GM18870 (cell line): ENCODE results near the gene SLC6A8.
"Not testable (repeated sequence)": the region's sequence is repeated elsewhere in the genome, so short reads cannot be mapped to it uniquely, and the experiment has no call there.

Experiments
- ATAC-seq: cut with Tn5 transposase; IDR thresholded peaks from one replicate; pipeline ENCODE4 v1.9.1; 2021; ENCODE audit warnings: moderate library complexity; ENCODE audit not compliant: unreplicated experiment

SLC6A8 gene

DNA sequence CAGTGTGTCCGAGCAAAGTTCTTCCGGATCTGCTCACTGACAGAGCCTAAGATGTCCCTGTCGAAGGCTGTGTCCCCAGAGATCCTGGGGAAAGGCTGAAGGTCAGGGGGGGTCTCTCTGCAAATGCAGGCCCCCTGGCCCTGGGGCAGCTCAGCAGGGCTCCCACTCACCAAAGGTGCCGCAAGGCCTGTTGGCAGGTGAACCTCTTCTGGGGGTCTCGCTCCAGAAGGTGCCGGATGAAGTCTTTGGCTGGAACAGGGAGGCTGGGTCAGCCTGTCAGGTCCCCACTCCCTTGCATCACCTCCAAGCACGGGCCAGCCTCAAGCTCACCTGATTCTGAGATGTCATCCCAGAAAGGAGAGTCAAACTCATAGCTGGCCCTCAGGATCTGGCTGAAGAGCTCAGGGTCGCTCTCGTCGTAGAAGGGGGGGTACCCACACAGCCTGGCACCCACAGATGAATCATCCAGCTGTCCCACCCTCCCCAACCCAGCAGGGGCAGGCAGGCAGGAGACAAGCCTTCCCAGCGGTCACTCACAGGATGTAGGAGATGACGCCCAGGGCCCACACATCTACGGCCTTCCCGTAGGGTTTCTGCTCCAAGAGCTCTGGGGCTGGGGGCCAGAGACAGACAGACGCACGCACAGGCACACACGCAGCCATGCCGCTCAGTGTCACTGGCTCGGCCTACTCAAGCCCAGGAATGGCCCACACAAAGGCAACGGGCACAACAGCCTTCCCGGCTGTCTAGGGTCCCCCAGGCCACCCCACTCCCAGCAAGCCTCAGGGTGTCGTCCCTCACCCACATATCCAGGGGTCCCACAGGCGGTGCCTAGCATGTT lies 16.8 kb upstream of the SLC6A8 start:
- no peak for ATAC-seq

DNA sequence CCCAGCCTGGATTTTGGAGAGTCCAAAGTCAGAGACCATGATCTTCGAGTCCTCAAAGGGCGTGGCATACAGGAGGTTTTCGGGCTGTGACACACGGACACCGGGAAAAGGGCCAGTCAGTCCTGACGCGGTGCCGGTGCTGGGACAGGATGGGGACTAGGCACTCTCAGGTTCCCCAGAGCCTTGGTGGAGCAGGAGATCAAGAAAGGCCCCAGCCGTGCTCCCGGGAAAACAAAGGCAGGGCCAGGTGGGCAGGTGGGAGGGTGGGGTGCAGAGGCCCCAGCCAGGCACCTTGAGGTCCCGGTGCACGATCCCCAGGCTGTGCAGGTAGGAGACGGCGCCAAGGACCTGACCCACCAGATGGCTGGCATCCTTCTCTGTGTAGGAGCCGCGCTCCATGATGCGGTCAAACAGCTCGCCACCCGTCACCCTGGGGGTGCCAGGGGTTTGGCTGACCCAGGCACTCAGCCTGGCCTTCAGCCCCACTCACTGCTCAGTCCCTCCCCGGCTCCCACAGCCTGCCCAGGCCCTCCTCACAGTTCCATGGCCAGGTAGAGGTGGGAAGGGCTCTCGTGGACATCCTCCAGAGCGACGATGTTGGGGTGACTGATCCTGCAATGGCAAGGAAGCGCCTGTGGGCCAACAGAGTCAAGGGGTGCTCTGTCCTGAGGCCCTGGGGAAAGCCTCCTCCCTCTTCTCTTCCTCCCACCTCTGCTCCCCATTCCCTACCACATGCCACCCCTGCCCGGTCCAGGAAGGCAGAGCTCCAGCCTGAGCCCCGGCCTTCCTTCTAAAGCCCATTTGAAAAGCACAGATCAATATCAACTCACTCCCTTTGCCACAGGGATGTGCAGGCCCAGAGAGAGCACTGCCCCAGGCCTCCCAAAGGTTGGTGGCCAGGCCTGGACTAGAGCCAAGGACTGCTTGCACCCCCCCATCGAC lies 15.9 kb upstream of the SLC6A8 start:
- ATAC-seq: no peak

DNA sequence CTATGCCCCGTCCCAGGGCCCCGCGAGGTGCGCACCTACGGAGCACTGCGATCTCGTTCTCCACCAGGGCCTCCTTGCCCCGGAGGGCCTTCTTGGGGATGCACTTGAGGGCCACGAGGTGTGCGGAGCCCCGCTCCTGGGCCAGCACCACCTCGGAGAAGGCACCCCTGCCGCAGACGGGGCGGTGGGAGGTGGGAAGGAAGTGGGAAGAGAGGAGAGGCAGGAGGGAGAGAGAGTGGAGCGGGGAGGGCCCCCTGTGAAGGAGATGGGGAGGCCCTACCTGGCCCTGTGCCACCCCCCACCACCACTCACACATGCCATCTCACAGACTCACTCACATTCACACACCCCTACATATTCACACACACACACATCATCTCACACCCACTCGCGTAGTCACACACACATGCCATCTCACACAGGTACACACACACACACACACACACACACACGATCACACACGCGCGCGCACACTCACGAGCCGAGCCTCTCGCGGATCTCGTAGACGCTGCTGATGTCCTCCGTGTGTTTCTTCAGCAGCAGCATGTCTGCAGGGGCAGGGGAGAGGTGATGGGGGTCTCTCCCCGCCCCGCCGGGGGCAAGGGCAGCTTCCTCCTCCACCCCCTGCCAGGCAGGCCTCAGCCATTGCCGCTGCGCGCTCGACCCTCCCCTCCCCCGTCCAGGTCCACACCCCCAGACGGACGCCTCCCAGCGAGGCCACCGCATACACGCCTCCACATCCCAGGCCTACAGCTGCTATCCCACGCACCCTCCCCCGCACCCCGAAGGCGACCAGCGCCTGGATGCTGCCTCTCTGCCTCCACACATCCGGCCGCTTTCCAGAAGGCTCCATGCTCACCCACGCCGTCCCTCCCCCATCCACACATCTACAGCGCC lies 14.9 kb upstream of the SLC6A8 start:
- ATAC-seq: no peak

DNA sequence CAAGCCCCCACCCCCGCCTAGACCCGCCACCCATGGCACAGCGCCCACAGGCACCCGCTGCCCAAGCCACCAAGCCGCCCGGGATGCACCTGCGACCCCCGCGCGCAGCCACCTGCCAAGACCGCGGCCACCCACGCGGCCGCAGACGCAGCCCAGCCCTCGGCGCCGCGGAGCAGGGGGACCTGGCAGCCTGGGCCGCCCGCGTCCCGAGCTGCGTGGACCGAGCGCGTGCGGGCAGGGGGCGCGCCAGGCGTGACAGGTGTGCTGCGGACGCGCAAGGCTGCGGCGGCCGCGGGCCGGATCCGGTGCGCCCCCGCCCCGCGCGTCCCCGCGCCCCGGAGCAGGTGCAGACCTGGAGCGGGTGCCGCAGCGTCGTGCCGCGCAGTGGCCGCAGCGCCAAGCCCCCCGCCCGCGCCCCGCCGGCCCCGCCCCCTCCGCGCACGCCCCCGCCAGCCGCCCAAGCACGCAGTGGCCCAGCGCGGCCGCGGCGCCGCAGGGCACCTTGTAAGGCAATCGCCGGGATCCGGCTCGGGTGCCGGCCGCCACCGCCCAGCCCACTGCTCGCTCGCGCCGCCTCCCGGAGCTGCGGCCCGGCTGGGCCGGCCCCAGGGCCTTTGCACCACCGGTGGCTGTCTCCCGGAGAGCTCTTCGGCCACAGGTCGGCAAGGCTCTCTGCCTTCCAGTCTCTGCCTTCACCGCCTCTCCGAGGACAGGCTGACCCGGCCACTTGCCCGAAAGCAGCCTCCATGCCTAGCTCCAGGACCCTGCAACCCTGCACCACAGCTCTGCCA lies 14.1 kb upstream of the SLC6A8 start, which contains the start of gene PNCK:
PNCK (minus strand) TSS at position 386 of the 791 bp plus-strand sequence. CDS start 737 bp downstream, outside the sequence.
- ATAC-seq: no peak

DNA sequence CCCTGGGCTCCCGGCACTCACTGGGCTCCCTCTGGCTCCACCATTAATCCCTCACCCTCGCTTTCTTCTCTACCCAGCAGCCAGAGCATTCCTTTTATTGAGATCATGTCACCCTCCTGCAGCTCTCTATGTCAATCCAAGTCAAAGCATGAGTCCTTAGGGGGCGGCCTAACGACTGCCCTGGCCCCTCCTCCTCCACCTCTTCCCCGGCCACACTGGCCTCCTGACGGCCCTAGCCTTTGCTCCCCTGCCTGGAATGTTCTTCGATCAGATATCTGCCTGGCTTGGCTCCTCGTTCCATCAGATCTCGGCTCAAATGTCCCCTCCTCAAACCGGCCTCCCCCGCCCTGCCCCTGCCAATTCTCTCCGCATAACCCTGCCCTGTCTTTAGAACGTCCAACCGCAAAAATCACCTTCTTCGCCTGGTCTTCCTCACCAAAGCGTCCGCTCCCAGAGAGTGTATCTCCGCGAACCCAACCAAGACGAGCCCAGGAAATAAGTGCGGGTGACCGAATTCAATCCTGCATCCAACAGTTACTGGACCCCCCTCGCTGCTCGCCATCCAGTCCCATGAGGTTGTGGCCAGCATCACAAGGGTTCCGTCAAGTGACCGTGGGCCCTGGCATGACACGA lies 13.4 kb upstream of the SLC6A8 start:
- no peak for ATAC-seq

DNA sequence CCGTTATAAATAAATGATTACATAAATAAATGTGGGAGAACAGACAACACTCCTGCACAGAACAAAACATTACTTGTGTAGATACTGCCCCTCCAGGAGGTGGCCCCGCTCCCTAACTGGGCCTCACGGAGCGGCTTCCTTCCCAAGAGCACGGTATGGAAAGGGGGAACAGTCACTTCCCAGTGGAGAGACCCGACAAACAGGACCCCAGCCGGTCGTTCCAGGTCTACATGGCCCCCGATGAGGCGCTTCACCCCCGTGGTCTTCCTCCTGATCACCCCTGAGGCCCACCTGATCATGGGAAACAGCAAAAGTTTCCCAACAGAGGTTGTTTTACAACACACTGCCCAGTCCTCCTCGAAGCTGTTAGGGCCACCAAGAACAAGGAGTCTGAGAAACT lies 6.6 kb upstream of the SLC6A8 start:
- no peak for ATAC-seq

DNA sequence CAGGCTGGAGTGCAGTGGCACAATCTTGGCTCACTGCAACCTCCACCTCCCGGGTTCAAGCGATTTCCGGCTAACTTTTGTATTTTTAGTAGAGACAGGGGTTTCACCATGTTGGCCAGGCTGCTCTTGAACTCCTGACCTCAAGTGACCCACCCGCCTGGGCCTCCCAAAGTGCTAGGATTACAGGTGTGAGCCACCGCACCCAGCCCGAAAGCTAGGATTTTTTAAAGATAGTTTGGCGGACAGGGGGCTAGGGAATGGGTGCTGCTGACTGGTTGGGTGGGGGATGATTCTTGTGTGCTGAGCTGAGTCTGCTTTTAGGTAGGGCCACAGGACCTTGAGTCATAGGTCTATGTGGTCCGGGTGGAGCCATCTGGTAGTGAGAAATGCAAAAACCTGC lies 4.2 kb upstream of the SLC6A8 start:
- ATAC-seq: not testable (repeated sequence)

DNA sequence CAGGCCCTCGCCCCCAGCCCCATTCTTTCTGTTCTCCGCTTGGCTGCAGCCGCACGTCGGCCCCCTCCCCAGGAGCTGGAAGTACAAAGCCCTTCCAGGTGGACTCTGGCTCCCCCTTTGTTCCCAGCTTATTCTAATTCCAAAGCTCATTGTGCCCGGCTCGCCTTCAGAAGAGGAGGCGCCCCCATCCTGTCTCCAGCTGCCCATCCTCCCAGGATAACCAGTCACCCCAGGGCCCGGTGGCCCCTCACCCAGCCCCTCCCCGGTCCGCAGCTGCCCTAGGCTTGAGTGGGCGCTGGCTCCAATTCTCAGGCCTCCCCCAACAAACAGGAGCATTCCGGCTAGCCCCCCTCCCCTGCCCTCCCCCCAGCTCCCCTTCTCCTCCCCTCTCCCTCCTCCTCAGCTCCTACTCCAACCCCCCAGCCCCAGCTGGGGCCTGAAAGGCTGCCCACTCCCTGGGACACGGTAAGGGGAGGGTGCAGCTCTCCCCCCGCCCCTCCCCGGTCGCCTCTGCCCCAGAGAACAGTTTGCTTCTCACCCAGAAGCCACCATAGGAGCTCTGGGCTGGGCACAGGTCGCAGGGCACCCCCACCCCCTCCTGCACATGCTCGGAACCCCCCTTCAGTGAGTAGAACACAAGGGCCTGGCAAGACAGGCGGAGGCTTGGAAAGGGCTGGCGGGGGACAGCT lies 3.1 kb upstream of the SLC6A8 start:
- no peak for ATAC-seq

DNA sequence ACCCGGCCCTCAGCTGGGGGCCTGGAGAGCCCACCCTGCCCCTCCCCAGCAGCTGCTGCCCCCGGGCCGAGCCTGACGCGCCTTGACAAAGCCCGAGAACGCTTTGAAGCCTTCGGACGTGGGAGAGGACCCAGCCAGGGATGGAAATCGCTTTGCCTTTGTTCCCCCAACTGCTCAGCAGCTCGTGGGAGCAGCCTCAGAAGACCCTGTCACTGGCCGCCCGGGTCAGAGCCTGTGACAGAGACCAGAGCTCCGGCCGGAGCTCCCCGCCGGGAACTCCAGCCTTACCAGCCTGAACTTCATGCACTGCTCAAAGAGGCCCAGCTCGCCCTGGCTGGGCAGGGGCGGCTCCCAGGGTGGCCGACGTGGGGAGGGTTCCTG lies 2.6 kb upstream of the SLC6A8 start:
- ATAC-seq: no peak

DNA sequence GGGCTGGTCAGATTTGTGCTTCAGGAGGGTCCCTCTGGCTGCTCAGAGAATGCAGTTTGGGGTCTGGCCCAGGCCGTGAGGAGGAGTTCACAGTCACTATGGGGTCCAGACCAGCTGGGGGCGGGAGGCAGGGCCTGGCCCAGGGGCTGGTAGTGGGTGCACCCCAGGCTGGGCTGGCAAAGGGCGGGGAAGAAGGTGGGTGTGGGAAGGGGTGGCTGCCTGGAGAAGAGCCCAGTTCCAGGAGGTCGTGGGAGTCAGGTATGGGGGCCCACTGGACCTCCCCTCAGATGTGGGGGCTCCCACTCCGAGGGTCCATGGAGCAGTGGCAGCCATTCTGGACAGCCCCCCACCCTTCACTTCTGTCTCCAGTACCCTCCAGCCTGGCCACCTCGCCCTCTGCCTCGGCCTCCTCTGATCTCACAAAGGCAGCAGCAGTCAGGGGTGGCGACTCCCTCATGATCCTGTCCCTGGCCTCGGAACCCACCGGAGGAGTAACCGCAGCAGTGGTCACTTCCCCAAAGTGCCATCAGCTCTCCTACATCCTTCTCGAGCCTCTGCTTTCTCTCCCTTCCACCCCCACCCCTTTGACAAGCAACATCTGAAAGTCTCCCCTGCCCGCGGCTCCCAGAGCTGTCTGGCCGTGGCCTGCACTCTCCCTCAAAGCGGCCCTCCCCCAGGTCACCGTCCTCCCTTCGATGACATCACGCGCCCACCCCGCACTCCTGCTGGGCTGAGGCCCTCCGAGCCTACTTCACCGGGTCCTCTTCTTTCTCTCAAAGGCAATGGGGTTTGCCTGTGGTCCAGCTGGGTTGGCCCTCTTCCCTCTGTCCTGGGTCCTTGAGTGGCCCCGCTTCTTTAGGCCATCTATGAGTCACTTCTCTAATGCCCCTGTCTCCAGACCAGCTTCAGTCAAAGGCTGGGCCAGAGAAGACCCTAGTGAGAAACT lies 1.7 kb upstream of the SLC6A8 start:
- ATAC-seq: no peak

DNA sequence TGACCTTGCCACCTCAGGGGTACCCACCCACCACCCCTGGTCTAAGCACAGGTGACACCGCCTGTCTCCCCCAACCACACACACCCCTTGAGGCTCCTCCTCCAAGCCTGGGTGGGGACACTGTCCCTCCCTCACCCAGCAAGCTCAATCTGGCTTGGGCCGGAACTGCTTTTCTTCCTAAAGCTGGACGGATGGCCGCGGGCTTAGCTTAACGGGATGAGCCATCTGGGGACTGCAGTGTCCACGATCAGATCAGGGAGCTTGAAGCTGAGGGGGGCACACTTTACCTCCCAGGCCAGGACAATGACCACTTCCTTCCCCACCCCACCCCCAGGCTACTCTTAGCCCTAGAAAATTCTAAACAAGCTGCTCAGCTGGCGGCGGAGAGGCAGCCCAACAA lies 1.0 kb upstream of the SLC6A8 start:
- ATAC-seq: no peak

DNA sequence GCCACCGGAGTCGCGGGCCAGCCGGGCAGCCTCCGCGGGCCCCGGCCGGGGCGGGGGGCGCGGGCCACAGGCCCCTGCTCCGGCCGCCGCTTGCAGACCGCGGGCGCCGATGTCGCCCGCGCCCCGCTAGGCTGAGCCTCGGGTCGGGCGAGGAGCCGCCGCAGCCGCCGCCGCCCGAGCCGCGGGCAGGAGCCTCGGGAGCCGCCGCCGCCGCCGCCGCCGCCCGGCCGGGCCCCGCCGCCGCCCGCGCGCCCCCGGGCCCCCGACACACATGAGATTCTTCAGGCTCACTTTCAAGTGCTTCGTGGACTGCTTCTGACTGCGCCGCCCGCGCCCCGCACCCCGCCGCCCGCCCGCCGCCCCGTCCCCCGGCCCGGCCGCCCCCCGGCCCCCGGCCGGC lies 345 bp downstream of the SLC6A8 start:
- no peak for ATAC-seq

DNA sequence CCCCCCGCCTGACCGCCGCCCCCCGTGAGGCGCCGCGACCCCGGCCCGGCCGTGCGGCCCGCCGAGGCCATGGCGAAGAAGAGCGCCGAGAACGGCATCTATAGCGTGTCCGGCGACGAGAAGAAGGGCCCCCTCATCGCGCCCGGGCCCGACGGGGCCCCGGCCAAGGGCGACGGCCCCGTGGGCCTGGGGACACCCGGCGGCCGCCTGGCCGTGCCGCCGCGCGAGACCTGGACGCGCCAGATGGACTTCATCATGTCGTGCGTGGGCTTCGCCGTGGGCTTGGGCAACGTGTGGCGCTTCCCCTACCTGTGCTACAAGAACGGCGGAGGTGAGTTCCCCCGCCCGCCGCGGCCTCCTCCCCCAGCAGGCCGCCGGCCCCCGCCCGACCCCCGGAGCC lies 780 bp downstream of the SLC6A8 start:
- ATAC-seq: no peak

DNA sequence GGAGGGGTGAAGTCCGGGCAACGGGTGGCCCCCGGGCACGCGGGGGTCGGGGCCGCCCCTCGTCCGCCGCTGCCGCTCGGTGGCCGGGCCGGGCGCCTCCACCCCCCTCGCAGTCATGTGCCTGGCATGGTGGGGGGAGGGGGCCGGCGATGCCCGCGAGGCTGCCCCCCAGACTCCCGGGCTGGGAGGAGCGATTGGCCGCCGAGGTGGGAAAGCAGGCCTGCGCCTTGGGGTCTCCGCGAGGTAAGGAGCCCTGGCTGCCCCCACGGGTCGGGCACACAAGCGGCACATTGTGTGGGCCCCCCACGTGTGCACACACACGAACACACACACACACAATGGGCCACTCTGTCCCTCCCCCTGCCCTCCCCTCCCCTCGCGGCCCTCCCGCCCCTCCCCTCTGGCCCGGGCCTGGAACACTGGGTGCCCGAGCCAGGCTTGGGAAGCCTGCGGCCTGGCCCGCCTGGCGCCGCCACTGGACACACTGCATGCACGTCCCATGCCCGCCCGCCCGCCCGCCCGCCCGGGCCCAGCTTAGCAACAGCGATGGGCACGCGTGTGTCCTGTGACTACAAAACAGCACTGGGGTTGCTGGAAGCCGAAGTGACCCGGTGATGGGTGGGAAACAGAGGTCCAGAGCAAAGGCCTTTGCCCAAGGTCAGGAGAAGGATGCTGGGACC lies 1.3 kb downstream of the SLC6A8 start:
- no peak for ATAC-seq

DNA sequence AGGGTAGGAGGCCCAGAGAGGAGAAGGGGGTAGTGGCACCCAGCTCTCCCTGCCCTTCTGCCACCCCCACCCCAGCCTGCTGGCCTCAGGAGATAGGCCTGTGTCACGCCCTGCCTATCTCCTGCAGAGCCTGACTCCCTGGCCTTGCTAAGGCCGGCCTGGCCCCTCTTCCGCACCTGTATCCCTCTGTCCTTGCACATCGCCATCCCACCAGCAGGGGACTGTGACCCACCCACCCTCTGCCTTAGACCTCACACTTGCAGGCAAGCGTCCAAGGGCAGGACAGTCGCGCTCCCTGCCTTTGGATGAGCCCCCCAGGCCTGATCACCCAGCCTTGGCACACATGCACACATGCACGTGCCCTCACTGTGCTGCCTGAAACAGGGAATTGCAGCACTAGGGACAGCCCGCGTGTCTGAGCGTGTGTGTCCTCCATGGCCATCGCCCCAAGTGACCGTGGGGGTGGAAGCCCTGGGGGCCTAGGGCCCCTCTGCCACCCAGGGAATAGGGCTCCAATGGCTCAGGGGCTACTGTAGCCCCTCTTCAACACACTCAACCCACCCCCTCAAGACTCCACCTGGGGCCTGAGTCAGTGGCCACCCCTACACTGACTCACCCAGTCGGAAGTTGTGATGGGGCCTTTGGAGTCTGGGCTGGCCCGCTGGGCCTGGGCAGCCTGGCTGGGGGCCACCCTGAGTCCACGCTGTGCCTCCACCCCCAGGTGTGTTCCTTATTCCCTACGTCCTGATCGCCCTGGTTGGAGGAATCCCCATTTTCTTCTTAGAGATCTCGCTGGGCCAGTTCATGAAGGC lies 2.1 kb downstream of the SLC6A8 start:
- ATAC-seq: no peak

DNA sequence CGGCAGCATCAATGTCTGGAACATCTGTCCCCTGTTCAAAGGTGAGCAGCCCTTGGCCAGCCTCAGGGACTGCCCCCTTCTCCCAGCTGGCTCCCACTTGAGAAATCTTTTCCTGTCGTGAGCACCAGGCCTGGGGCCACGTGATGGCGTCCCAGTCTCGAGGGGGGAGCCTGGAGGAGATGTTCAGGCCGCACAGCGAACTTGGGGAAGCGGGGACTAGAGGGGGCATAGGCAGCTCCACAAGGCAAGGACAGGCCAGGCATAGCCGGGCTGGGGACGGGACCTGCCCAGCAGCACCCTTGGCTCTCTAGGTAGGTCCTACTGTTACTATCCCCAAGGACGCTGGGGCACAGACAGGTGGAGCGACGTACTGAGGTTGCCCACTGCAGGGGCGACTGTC lies 2.7 kb downstream of the SLC6A8 start:
- ATAC-seq: no peak
